Posterior vena cava (tissue), 2 donors: Measurements from ENCODE around the gene RRH. TPM values are rescaled to one million over a fixed set of nuclear protein-coding genes. Genes with fewer than 3 reads are reported as not detected.
"Not testable (repeated sequence)": the region's sequence is repeated elsewhere in the genome, so short reads cannot be mapped to it uniquely, and the experiment has no call there.

Experiments
- DNase-seq: peaks from one replicate; pipeline ENCODE4 v3.0.0-alpha.2; 2020; ENCODE audit warnings: low spot score
- intact Hi-C, 2 donors: fragments of 100-400 bp; cut with DNase I; formaldehyde crosslinking; loops; one replicate each; pipeline versions ENCODE4 v1.14.1 to v1.14.2; 2022 to 2023
- long read RNA-seq, 2 donors: library from polyadenylated mRNA; unstranded; transcript quantifications; one replicate each; pipeline ENCODE4 v2.0.0, GENCODE V29; 2020 to 2021
- total RNA-seq, 2 donors: library from RNA; stranded (reverse); fragmentation: NEBNext Ultra II Directional; extraction: Animal tissue kit (Norgen Biotek cat#: 25700); gene quantifications; one replicate each; pipeline ENCODE4 v1.2.1, GENCODE V29; 2021
- donor health status: DM: yes; HTN: yes; CAD: no.
- donor health status: DM: yes; HTN: yes; CAD: no.

The RRH gene, protein sequence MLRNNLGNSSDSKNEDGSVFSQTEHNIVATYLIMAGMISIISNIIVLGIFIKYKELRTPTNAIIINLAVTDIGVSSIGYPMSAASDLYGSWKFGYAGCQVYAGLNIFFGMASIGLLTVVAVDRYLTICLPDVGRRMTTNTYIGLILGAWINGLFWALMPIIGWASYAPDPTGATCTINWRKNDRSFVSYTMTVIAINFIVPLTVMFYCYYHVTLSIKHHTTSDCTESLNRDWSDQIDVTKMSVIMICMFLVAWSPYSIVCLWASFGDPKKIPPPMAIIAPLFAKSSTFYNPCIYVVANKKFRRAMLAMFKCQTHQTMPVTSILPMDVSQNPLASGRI
- under 1 TPM; 0.19 to 0.28 TPM for total RNA-seq
- long read RNA-seq, donor 1: 0 reads
- long read RNA-seq, donor 2: 0 reads

DNA sequence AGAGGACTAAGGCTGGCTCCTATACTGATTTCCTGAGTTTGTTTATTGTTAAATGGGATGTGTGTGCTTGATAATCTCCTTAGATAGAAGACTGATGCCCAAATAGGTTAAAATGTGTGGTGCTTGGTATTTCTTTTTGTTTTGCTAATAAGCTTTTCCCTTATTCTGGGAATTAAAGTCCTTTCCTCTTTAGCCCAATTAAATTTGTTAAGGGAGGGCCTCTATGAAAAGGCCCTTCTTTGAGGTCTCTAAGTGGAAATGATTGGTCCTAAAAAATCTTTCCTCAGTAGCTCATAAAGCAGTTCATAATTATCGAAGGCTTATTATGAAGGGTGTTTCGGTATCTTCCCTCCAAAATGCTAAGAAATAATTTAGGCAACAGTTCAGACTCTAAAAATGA, at the start of gene RRH:
RRH (plus strand) TSS at position 301 of the 400 bp plus-strand sequence; CDS start at position 357, 56 bp downstream.
- intact Hi-C loops: no loop called here
- no peak for DNase-seq

DNA sequence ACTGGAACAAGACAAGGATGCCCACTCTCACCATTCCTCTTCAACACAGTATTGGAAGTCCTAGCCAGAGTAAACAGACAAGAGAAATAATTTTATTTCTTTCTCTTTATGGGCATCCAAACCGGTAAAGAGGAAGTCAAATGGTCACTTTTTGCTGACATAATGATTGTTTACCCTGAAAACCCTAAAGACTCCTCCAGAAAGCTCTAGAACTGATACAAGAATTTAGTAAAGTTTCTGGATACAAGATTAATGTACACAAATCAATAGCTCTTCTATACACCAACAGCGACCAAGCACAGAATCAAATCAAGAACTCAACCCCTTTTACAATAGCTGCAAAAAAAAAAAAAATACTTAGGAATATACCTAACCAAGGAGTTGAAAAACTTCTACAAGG, 45.7 kb upstream of the RRH start:
- DNase-seq, intact Hi-C loops: not testable (repeated sequence)

DNA sequence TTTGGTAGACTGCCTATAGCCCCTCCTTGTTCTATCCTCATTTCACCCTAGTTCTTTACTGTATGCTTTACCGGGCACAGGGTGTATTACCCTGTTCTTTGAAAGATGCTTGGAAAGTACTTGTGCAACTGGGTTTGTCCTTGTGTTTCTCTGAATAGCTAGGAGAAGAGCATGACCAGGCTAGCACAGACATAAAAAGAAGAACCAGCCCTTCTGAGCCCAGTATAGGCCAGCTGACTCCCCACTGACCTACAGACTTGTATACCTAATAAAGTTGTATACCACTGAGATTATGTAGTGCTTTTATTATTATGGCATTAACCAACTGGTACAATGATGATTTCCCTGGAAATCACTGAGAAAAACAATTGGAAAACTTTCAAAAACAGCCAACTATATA, 40.9 kb upstream of the RRH start:
- no peak for DNase-seq
- intact Hi-C loops: no loop called here

DNA sequence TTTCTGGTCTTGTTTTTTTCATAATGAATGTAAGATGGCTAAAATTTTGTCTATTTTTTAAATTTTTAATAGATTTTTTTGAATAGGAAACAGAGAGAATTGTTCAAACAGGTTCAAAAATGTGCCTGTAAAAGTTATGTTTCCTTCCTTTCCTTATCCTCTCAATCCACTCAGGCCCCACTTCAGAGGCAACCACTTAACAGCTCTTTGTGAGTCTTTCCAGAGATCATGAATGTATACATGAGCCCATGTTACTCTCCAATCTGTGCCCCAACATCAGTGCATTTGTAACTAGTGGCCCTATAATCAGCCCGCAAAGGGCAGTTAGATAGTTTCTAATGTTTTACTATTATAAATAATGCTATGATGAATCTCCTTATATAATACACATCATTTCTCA, 40.0 kb upstream of the RRH start:
- intact Hi-C loops: no loop called here
- DNase-seq: no peak

DNA sequence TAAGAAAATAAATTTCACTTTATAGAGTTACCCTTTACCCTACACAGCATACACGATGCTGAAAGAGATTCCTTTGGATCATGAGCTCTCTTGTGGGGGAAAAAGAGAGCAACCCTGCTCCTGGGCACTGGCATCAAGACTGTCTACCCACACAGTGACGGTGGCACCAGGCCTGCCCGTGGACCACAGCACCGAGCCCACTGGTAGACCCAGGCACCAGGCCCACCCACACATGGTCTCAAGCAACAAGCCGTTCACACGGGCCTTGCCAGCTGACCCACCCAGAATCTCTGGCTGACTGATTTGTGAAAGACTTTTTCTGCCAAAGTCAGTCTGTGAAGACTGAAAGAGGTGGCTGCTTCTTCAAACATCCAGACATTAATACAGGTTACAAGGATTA, 32.7 kb upstream of the RRH start:
- no peak for DNase-seq

GRCh38 chr4:109798866-109799265, 28.9 kb upstream of the RRH start:
- intact Hi-C loops: no loop called here
- DNase-seq: no peak

More for the DNA sequence above, 32.7 kb upstream of the RRH start:
- intact Hi-C loops: no loop called here

GRCh38 chr4:109801099-109801789, 26.5 kb upstream of the RRH start:
- no peak for DNase-seq
- intact Hi-C loops: no loop called here

DNA sequence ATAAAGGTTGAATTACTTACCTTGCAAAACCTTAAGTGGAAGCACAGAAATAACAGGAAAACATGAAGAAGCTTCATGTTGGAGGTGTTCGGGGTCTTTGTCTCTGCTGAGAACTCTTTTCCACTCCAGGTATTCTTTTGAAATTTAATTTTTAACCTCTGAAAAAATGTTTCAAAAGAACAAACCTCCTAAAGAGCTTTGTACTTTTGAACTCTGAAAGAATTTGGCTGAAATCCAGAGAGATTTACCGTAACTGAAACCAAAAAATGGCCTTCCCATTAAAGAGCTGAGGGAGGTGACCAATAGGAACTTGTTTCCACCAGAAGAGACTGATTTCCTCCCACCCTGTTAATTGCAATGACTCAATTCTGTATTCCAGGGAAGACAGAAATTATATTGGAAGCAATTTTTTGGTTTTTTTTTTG, 25.9 kb upstream of the RRH start, which contains the start of gene CFI:
CFI (minus strand) TSS at position 105 of the 425 bp plus-strand sequence; CDS start at position 77, 28 bp downstream.
- intact Hi-C loops: no loop called here
- no peak for DNase-seq

GRCh38 chr4:109803924-109804571, 23.7 kb upstream of the RRH start:
- DNase-seq: no peak
- intact Hi-C loops: no loop called here

DNA sequence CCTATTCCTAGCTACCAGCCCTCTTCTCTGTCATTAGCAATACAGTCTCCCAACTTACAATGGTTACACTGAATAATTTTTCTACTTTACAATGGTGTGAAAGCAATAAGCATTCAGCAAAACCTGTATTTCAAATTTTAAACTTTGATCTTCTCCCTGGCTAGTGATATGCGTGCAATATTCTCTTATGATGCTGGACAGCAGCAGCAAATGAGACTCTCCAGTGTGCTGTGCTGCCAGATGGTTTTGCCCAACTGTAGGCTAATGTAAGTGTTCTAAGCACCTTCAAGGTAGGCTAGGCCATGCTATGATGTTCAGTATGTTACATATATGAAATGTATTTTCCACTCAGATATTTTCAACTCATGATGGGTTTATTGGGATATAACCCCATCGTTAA, 18.1 kb upstream of the RRH start:
- intact Hi-C loops: loop anchor here in 1 of 2 donors (10.0 kb wide), 1 partner anchor 385 kb away; no protein-coding TSS in a partner anchor
- DNase-seq: no peak

GRCh38 chr4:109810552-109811387, 17.0 kb upstream of the RRH start:
- intact Hi-C loops: loop anchor here in 1 of 2 donors (10.0 kb wide), 1 partner anchor 386 kb away; no protein-coding TSS in a partner anchor
- no peak for DNase-seq

DNA sequence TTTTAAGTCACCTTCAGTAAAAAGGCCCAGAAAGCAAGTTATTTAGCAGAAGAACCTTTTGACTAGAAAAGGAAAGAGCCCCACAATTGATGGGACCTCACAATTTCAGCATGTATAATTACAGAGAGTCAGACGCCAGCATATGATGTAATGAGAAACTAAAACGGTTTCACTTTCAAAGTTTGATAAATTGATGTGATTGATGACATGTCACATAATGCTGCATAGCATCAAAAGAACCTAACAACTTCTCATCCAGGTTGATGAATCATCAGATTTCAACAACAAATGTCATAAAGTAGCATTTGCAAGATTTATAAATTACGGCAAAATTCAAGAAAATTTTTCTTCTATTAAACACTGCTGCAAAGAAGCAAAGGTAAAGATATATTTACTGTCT, 16.1 kb upstream of the RRH start:
- intact Hi-C loops: loop anchor here in 1 of 2 donors (10.0 kb wide), 1 partner anchor 387 kb away; no protein-coding TSS in a partner anchor
- DNase-seq: no peak

GRCh38 chr4:109815151-109816081, 12.4 kb upstream of the RRH start, which contains the start of gene GAR1:
Gene GAR1, plus strand, starts transcription at chr4:109815762. Its CDS starts 403 bp downstream, at chr4:109816165.
- peak; percentile 96 for DNase-seq

GRCh38 chr4:109816082-109816442, 11.7 kb upstream of the RRH start:
- DNase-seq: no peak
- intact Hi-C loops: loop anchor here (5.0 to 10.0 kb wide), 3 partner anchors 114 to 394 kb away; partner anchors contain the start of gene CASP6 (in 1 of the 2)

More at GRCh38 chr4:109815151-109816081, 12.4 kb upstream of the RRH start, which contains the start of gene GAR1:
- intact Hi-C loops: loop anchor here (5.0 to 10.0 kb wide), 3 partner anchors 113 to 393 kb away; partner anchors contain the start of gene CASP6 (in 1 of the 2)

DNA sequence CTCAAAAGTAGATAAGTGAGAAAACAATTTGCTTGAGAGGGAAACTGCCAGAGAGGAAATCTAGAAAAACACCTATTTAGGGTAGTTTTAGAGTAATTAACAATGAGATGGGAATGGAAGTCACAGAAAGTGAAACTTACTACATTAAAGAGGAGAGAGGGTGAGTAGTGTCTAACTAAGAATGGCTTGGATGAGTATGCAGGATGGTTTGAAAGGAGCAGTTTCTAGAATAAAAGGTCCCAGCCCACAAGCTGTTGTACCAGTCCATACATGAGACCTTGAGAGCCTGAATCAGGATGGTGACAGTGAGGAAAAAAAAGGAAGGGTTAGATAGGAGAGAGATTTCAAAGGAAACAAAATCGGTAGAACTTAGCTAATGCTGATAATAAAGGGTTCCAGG, 10.9 kb upstream of the RRH start:
- intact Hi-C loops: loop anchor here (5.0 to 10.0 kb wide), 3 partner anchors 115 to 395 kb away; partner anchors contain the start of gene CASP6 (in 1 of the 2)

DNA sequence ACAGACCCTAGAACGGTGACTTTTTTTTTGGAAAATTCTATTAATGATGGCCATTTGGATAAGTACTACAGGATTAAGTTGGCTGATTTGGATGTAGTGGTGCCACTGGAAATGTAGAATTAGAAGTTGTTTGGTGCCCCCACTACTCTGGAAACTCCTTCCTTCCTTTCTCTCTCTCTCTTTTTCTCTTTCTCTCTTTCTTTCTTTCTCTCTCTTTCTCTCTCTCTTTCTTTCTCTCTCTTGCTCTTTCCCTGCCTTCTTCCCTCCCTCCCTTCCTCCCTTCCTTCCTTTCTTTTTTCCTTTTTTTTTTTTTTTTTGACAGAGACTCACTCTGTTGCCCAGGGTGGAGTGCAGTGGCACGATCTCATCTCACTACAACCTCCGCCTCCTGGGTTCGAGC, 9.5 kb upstream of the RRH start:
- intact Hi-C loops: loop anchor here (5.0 to 10.0 kb wide), 3 partner anchors 116 to 396 kb away; partner anchors contain the start of gene CASP6 (in 1 of the 2)

More for the DNA sequence above, 10.9 kb upstream of the RRH start:
- no peak for DNase-seq

GRCh38 chr4:109820563-109820962, 7.2 kb upstream of the RRH start:
- intact Hi-C loops: no loop called here
- DNase-seq: no peak

More for the DNA sequence above, 9.5 kb upstream of the RRH start:
- no peak for DNase-seq
